HepG2 (cell line): ENCODE measurements around the gene MAFB. TPM values are rescaled to one million over a fixed set of nuclear protein-coding genes. Genes with fewer than 3 reads are reported as not detected.

Experiments used
- CC2D1A ChIP-seq: sonication (generic); formaldehyde crosslinking; IDR thresholded peaks from 2 replicates; pipeline ENCODE4 v1.8.1; 2023; ENCODE audit warnings: mild to moderate bottlenecking, missing genetic modification reagents
- GLI4 ChIP-seq: sonication (generic); formaldehyde crosslinking; IDR thresholded peaks from 2 replicates; pipeline ENCODE4 v1.5.1; 2020; ENCODE audit warnings: missing genetic modification reagents, mild to moderate bottlenecking, moderate library complexity, borderline replicate concordance
- PPARG ChIP-seq: conservative IDR thresholded peaks from 2 replicates; pipeline ENCODE4 v1.6.1; 2016; ENCODE audit warnings: missing biosample characterization, missing genetic modification reagents
- WIZ ChIP-seq: sonication (generic); formaldehyde crosslinking; IDR thresholded peaks from 2 replicates; pipeline ENCODE4 v1.5.1; 2020; ENCODE audit warnings: mild to moderate bottlenecking, missing genetic modification reagents
- ZBTB7B ChIP-seq: sonication (generic); formaldehyde crosslinking; IDR thresholded peaks from 2 replicates; pipeline ENCODE4 v1.4.0; 2020; ENCODE audit warnings: missing genetic modification reagents
- ZNF33B ChIP-seq: sonication (generic); formaldehyde crosslinking; IDR thresholded peaks from 2 replicates; pipeline ENCODE4 v1.5.1; 2020; ENCODE audit warnings: mild to moderate bottlenecking, missing genetic modification reagents
- ZNF530 ChIP-seq: sonication (generic); formaldehyde crosslinking; IDR thresholded peaks from 2 replicates; pipeline ENCODE4 v1.5.0; 2020; ENCODE audit warnings: low read depth, mild to moderate bottlenecking, missing genetic modification reagents
- polyA plus RNA-seq, 8 experiments: library from polyadenylated mRNA; depleted of rRNA in 3 of 8; stranded (reverse) in 7 of 8; unstranded in 1 of 8; fragments of >200 nt; fragmentation: Illumina TruSeq in 4 of 8; extraction: Trizol in 4 of 8; gene quantifications; 2 replicates each; pipeline versions ENCODE4 v1.2.1 to v1.2.3, GENCODE V29; 2011 to 2016; ENCODE audit warnings: low read depth in 4 of 8, missing spikeins in 1 of 8, mixed read lengths in 1 of 8; ENCODE audit not compliant: insufficient read depth in 1 of 8
- total RNA-seq, 5 experiments: library from RNA; depleted of rRNA; stranded (reverse); fragments of >200 nt; fragmentation: Illumina TruSeq; extraction: Trizol; gene quantifications; 2 replicates each; pipeline ENCODE4 v1.2.3, GENCODE V29; 2016; ENCODE audit warnings: low read depth in 1 of 5
- TF ChIP-seq, protein P1 (sequence below), 2 experiments: IDR thresholded peaks; 2 replicates each; pipeline ENCODE4 v1.6.1; 2011 to 2012; ENCODE audit warnings: low read length in 2 of 2, borderline replicate concordance in 1 of 2, low read depth in 1 of 2, mild to moderate bottlenecking in 1 of 2, moderate library complexity in 1 of 2
- TF ChIP-seq, protein P2 (sequence below): sonication (generic); formaldehyde crosslinking; IDR thresholded peaks from 2 replicates; pipeline ENCODE4 v1.4.0; 2020; ENCODE audit warnings: missing genetic modification reagents
- TF ChIP-seq, protein P3 (sequence below): sonication (generic); formaldehyde crosslinking; IDR thresholded peaks from 2 replicates; pipeline ENCODE4 v1.4.0; 2020; ENCODE audit warnings: missing genetic modification reagents
- TF ChIP-seq, protein P4 (sequence below): sonication (generic); formaldehyde crosslinking; IDR thresholded peaks from 2 replicates; pipeline ENCODE4 v1.8.1; 2023; ENCODE audit warnings: mild to moderate bottlenecking, moderate library complexity, missing genetic modification reagents
- TF ChIP-seq, protein P5 (sequence below): sonication (generic); formaldehyde crosslinking; IDR thresholded peaks from 2 replicates; pipeline ENCODE4 v1.4.0; 2020; ENCODE audit warnings: low read depth, missing genetic modification reagents

Gene MAFB
- total and polyA plus RNA-seq, 2 of the 13 experiments (the other 11 are each of a cell fraction or from before 2014, with no cell fraction given) = 0.08 to 0.11 TPM

DNA sequence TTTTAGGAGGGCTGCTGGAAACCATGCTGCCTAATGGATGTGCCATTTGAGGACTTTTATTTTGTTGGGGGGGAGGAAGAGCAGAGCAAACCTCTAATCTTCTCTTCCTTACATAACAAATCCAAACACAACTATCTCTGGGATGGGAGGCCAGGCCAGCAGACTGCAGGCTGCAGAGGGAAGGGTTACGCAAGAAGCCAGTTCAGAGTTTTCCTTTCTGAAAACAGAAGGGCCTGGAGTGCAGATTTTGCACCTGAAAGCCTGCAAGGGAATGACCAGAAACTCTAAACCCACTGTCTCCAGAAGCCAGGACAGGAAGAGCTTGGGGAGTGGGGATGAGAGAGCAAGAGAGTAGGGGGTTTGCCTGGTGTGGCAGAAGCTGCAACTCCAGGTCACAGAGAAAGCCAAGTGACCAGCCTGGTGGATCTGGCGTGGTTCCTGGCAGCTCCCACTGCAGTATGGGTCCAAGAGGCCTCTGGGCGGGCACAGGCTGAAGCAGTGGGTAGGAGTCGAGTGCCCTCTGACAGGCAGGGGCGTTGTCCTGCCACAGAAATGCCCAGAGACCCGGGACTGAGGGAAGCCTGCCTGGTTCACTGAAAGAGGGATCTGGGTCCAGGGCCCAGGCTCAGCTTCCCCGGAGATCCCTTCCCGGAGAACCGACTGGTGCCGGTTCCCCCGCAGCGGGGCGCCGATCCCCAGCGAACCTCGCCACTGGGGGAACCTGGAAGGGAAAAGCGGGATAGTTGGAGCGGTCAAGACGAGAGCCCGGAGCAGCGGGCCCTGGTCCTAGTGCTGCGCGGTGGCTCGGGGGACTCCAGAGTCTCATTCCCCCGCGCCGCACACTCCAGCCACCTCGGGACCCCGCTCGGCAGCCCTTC, 6.7 kb downstream of the MAFB start (continued):
- 0 out of 2 replicates have a peak, but pooled peaks have one; percentile 38 for TF ChIP-seq PPARG
- TF ChIP-seq, protein P1, sequence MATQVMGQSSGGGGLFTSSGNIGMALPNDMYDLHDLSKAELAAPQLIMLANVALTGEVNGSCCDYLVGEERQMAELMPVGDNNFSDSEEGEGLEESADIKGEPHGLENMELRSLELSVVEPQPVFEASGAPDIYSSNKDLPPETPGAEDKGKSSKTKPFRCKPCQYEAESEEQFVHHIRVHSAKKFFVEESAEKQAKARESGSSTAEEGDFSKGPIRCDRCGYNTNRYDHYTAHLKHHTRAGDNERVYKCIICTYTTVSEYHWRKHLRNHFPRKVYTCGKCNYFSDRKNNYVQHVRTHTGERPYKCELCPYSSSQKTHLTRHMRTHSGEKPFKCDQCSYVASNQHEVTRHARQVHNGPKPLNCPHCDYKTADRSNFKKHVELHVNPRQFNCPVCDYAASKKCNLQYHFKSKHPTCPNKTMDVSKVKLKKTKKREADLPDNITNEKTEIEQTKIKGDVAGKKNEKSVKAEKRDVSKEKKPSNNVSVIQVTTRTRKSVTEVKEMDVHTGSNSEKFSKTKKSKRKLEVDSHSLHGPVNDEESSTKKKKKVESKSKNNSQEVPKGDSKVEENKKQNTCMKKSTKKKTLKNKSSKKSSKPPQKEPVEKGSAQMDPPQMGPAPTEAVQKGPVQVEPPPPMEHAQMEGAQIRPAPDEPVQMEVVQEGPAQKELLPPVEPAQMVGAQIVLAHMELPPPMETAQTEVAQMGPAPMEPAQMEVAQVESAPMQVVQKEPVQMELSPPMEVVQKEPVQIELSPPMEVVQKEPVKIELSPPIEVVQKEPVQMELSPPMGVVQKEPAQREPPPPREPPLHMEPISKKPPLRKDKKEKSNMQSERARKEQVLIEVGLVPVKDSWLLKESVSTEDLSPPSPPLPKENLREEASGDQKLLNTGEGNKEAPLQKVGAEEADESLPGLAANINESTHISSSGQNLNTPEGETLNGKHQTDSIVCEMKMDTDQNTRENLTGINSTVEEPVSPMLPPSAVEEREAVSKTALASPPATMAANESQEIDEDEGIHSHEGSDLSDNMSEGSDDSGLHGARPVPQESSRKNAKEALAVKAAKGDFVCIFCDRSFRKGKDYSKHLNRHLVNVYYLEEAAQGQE (IDR thresholded peaks at IDR 0.05; ENCODE audit: borderline replicate concordance in 1 of 2, low read depth in 1 of 2, low read length in 2 of 2) = 0 out of 4 replicates have a peak, but pooled peaks of 1 of the 2 experiments have one; percentile 14
- peak; percentile 77 for TF ChIP-seq WIZ (CRISPR knock-in tag)
- TF ChIP-seq ZNF530 (CRISPR knock-in tag) = no peak
- TF ChIP-seq, protein P2, sequence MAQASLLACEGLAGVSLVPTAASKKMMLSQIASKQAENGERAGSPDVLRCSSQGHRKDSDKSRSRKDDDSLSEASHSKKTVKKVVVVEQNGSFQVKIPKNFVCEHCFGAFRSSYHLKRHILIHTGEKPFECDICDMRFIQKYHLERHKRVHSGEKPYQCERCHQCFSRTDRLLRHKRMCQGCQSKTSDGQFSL (CRISPR knock-in tag) = peak; percentile 87; the same call in 1 of the 2 replicates
- TF ChIP-seq ZBTB7B (CRISPR knock-in tag) = 0 out of 2 replicates have a peak, but pooled peaks have one; percentile 20
- TF ChIP-seq, protein P3, sequence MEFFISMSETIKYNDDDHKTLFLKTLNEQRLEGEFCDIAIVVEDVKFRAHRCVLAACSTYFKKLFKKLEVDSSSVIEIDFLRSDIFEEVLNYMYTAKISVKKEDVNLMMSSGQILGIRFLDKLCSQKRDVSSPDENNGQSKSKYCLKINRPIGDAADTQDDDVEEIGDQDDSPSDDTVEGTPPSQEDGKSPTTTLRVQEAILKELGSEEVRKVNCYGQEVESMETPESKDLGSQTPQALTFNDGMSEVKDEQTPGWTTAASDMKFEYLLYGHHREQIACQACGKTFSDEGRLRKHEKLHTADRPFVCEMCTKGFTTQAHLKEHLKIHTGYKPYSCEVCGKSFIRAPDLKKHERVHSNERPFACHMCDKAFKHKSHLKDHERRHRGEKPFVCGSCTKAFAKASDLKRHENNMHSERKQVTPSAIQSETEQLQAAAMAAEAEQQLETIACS (CRISPR knock-in tag) = no peak; the same call in 1 of the 2 replicates
- TF ChIP-seq, protein P4, sequence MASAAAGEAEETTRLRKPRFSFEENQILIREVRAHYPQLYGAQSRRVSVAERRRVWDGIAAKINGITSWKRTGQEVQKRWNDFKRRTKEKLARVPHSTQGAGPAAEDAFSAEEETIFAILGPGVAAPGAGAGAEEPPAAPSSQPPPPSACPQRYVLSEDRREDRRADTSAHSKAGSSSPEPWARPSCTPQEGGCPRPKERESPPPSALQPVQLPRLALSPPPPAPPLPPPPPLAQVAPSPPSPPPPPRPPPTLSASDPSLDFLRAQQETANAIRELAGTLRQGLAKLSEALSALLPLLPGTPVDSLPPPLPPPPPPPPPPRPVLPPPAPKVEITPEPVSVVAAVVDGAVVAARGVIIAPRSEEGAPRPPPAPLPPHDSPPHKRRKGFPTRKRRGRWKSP = peak; percentile 79; the same call in 1 of the 2 replicates
- TF ChIP-seq ZNF33B (CRISPR knock-in tag) = no peak; the same call in 1 of the 2 replicates
- no peak for TF ChIP-seq GLI4 (CRISPR knock-in tag)
- TF ChIP-seq CC2D1A (CRISPR knock-in tag) = no peak
- TF ChIP-seq, protein P5, sequence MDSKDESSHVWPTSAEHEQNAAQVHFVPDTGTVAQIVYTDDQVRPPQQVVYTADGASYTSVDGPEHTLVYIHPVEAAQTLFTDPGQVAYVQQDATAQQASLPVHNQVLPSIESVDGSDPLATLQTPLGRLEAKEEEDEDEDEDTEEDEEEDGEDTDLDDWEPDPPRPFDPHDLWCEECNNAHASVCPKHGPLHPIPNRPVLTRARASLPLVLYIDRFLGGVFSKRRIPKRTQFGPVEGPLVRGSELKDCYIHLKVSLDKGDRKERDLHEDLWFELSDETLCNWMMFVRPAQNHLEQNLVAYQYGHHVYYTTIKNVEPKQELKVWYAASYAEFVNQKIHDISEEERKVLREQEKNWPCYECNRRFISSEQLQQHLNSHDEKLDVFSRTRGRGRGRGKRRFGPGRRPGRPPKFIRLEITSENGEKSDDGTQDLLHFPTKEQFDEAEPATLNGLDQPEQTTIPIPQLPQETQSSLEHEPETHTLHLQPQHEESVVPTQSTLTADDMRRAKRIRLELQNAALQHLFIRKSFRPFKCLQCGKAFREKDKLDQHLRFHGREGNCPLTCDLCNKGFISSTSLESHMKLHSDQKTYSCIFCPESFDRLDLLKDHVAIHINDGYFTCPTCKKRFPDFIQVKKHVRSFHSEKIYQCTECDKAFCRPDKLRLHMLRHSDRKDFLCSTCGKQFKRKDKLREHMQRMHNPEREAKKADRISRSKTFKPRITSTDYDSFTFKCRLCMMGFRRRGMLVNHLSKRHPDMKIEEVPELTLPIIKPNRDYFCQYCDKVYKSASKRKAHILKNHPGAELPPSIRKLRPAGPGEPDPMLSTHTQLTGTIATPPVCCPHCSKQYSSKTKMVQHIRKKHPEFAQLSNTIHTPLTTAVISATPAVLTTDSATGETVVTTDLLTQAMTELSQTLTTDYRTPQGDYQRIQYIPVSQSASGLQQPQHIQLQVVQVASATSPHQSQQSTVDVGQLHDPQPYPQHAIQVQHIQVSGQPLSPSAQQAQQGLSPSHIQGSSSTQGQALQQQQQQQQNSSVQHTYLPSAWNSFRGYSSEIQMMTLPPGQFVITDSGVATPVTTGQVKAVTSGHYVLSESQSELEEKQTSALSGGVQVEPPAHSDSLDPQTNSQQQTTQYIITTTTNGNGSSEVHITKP (CRISPR knock-in tag) = 0 out of 2 replicates have a peak, but pooled peaks have one; percentile 22
